ENCODE data around the gene VWA1.
"Not testable (repeated sequence)": the region's sequence is repeated elsewhere in the genome, so short reads cannot be mapped to it uniquely, and the experiment has no call there.

VWA1 gene

DNA sequence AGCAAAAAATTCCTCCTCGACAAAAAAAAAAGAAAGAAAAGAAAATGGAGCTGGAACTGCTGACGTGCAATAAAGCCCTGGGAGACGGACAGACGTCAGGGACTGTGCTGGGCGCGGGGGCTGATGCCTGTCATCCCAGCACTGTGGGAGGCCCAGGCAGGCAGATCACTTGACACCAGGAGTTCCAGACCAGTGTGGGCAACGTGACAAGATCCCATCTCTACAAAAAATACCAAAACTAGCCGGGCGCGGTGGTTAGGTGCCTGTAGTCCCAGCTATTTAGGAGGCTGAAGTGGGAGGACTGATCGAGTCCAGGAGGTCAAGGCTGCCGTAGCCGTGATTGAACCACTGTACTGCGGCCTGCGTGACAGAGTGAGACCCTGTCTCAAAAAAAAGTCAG is 10.8 kb upstream of the VWA1 start:
- DNase-seq, result no peak

DNA sequence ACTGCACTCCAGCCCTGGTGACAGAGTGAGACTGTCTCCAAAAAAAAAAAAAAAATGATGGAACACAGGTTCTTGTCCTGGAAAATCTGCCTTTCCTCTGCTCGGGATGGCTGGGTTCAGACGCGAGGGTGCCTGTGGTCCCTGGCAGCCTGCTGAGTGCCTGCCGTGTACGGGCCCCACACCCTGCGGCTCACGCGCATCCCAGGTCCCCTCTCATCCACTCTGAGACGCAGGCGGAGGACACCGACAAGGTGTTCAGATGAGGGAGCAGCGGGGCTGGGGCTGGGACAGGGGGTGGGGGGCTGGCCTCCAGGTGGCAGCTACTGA is 10.1 kb upstream of the VWA1 start:
- no peak for DNase-seq

GRCh38 chr1:1425753-1426495 is 9.6 kb upstream of the VWA1 start:
- no peak for DNase-seq

DNA sequence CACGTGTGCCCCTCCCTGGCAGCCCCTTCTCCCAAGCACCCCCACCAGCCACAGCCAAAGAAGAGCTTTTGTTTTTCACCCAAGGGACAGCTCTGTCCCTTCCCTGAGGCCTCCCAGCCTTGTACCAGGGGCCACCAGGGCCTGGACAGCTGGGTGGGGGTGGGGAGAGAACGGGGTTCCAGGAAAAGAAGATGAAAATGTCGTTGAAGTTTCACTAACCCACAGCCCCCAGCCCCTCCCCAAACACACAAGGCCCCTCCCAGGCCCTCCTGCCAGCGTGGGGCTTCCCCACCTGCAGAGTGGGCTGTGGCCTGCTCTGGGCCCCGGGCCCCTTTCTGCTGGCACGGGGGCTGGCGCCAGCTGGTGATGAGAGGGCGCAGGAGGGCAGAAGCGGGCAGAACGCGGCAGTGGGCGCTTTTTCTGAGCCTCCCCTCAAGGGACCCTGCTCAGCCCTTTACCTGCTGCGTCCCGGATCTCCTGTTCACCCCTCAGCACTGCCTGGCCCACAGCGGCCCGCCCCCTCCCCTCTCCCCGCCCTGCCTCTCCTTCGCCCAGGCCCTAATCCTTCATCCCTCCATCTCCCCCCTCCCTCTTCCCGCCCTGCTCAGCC is 8.9 kb upstream of the VWA1 start:
- DNase-seq, result no peak

DNA sequence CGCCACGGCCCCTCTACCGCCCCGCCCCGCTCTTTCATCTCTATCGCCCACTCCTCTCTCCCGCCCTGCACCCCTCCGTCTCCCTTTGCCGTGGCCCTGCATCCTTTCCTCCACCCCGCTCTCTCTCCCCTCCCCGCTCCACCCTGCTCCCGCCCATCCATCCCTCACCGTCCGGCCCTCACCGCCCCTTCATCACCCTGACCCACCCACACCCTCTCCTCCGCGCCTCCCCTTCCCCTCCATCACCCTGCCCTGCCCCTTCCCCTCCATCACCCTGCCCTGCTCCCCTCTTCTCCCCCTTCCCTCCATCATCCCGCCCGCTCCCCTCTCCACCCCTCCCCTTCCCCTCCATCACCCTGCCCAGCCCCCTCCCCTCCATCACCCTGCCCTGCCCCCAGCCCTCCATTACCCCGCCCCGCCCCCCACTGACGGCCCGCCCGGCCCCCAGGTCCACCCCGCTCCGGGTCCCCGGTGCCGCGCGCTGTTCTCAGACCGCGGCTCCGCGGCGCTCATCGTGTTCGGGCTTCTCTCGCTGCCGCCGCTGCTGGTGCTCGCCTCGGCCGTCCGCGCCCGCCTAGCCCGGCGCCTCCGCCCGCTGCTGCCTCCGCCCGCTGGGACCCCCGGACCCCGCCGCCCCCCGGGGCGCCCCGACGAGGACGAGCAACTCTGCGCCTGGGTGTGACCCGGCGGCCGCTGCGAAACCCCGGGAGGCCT is 8.2 kb upstream of the VWA1 start:
- DNase-seq, result peak; percentile 76

GRCh38 chr1:1427820-1428148 is 7.7 kb upstream of the VWA1 start:
- DNase-seq, result no peak

DNA sequence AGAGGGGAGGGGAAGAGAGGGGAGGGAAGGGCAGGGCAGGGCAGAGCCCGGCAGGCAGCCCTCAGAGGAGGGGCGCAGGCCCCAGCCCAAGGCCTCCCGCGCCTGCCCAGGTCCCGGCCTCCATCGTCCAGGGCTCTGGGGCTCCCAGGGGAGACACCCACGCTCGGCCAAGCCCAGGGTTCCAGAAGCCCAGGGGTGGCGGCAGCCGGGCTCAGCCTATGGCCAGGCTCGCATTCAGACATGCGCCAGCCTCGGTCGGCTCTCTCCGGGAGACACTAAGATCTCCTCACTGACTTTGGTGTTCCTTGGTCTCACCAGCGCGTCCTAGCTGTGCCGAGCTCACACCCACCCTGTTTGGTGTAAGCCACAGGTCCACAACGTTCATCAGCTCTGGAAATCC is 7.3 kb upstream of the VWA1 start:
- no peak for DNase-seq

GRCh38 chr1:1428967-1429366 is 6.5 kb upstream of the VWA1 start:
- not testable (repeated sequence) for DNase-seq

- DNase-seq, result peak; percentile 38
Observed at GRCh38 chr1:1429671-1430073, 5.8 kb upstream of the VWA1 start.

- peak; percentile 89 for DNase-seq
Observed at GRCh38 chr1:1430114-1430982, 5.1 kb upstream of the VWA1 start.

- no peak for DNase-seq
Observed at GRCh38 chr1:1430992-1431844, 4.3 kb upstream of the VWA1 start.

GRCh38 chr1:1431845-1432273 is 3.6 kb upstream of the VWA1 start:
- peak; percentile 67 for DNase-seq

DNA sequence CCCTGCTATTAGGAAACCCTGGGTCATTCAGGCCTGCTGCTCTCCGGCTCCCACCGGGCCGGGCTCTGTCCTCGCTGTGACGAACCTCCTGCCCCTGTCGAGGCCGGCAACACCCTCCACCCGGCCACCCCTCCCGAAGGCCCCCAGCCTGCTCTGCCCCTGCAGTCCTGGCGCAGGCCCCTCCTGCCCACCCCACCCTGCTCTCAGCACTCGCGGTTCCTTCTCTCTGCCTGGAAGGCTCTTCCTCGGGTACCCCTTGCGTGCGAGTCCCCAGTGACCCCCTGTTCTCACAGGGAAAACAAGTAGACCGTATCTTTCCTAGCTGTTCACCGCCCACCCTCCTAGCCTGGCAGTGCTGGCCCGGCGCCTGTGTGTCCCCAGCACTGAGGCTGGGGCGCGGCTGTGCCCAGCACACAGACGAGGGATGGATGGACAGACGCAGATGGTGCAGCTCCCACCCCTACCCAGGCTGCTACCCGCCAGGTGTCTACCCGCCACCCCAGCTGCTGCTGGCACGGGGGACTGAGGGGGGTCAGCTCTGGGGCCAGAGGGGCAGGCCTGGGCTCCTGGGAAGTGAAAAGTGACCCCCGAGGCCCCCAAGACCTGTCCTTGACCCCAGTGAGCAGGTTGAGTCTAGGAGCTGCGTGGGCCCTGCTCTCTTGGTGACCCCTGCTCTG is 3.1 kb upstream of the VWA1 start:
- DNase-seq, result peak; percentile 82

GRCh38 chr1:1432951-1433803 is 2.3 kb upstream of the VWA1 start:
- peak; percentile 85 for DNase-seq

- peak; percentile 83 for DNase-seq
Observed at GRCh38 chr1:1433804-1434130, 1.7 kb upstream of the VWA1 start.

DNA sequence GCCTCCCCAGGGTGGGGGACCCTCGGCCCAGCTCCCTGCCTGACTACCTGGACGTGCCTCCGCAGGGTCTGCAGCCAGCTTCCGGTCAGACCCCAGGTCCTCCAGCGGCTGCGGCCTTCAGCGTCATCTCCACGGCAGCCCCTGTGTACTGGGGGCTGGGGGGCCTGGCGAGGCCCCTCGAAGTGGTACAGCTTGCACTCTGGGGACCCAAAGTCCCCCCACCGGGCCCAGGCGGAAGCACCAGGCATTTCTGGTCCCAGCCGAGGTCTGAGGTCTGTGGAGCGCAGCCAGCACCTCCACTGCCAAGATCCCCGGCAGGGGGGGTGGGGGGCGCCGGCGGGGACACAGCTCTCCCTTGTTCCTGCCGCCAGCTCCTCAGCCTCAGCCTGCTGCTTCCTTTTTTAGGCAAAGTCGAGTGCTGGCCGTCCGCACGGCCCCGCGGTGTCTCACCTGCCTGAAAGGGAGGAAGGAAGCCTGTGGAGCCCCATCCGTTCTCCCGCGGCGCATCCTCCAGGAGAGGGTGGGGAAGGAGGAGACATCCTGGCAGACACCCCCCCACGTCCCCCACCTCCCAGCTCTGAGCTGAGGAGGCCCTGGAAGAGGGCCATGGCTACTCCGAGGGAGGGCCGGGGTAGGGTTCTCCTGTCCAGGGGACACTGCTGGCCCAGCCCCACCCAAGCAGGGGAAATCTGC is 1.2 kb upstream of the VWA1 start:
- peak; percentile 88 for DNase-seq

DNA sequence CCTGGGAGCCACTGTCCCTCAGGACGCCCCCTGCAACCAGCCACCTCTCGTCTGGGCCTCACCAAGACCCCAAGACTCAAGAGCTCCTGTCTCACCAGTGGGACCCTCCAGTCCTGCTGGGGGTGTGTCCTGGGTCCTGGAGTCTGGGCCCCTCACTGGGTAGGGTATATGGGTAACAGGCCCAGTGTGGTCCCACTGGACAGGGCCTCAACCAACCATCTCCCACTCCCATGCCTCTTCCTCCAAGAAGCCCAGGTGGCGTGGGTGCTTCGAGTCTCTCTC is 725 bp upstream of the VWA1 start:
- DNase-seq, result no peak

DNA sequence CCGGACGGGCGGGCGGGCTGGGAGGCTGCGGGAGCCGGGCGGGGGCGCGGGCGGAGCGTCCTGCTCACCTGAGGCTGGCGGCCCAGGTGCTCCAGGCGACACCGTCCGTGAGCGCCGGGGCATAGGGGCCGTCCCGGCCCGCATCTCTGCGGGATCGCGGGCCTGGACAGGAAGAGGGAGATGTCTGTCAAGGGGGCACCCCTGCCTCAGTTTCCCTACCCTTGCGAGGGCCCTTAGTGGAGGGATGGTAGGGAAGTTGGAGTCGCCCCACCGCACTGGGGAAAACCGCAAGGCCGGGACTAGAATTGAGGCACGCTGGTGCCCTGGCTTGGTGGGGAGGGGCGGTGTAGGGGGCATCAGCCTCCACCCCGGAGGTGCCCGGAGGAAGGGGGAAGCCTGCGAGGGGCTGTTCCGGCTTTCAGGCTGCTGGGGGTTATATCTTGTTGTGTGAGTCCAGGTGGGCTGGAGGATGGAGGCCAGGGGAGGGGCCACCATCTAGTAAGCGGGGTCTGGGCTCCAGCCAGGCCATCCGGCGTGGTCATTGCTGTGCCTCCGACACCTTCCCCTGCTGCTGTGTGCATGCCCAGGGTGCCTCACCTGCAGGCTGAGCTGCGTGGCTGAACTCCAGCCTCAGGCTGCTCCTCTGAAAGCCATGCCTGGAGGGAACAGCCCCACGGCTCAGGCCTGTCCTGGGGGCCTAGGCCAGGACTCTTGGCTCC is 580 bp downstream of the VWA1 start:
- DNase-seq, result peak; percentile 41

GRCh38 chr1:1436630-1437032 is 1.1 kb downstream of the VWA1 start:
- DNase-seq, result peak; percentile 26

All from left hindlimb (tissue), 1 donor.